ENCODE measurements around the gene CRB1. TPM values are rescaled to one million over a fixed set of nuclear protein-coding genes. Genes with fewer than 3 reads are reported as not detected.
A peak's percentile ranks its signal among the peaks of the same experiment; 100 is the strongest.

CRB1 gene
- total RNA-seq, 1 donor from 2014 or later = 2.6 TPM

GRCh38 chr1:197394831-197395608, 127.0 kb downstream of the CRB1 start:
- DNase-seq (ENCODE audit: low spot score) = no peak
- H3K27me3 ChIP-seq = no peaks in the 10 kb centered on the region
- H3K79me2 ChIP-seq (ENCODE audit: low read depth) = no peaks in the 10 kb centered on the region
- H3K36me3 ChIP-seq = no peaks in the 10 kb centered on the region
- Mint-ChIP-seq H3K4me3 (no peak overlapping the region), H3K27ac (no peak overlapping the region), H3K36me3 (no peaks in the 10 kb centered on the region), H3K9me3 (no peaks in the 10 kb centered on the region), H3K27me3 (ENCODE audit: insufficient read depth, low read depth) (no peaks in the 10 kb centered on the region), H3K4me1 (peaks cover 9% of the 10 kb centered on the region)
- H3K4me1 ChIP-seq = no peaks in the 10 kb centered on the region
- no peak overlapping the region for H3K9ac ChIP-seq
- H3K4me3 ChIP-seq = no peak overlapping the region
- H2AFZ ChIP-seq (replicated peaks) = no peak overlapping the region
- H3K4me2 ChIP-seq = no peak overlapping the region
- TF ChIP-seq EZH2phosphoT487 (IDR thresholded peaks at IDR 0.05) (no peak), EZH2 (IDR thresholded peaks at IDR 0.05) (no peak)
- TF ChIP-seq, protein P1, sequence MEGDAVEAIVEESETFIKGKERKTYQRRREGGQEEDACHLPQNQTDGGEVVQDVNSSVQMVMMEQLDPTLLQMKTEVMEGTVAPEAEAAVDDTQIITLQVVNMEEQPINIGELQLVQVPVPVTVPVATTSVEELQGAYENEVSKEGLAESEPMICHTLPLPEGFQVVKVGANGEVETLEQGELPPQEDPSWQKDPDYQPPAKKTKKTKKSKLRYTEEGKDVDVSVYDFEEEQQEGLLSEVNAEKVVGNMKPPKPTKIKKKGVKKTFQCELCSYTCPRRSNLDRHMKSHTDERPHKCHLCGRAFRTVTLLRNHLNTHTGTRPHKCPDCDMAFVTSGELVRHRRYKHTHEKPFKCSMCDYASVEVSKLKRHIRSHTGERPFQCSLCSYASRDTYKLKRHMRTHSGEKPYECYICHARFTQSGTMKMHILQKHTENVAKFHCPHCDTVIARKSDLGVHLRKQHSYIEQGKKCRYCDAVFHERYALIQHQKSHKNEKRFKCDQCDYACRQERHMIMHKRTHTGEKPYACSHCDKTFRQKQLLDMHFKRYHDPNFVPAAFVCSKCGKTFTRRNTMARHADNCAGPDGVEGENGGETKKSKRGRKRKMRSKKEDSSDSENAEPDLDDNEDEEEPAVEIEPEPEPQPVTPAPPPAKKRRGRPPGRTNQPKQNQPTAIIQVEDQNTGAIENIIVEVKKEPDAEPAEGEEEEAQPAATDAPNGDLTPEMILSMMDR (IDR thresholded peaks at IDR 0.05) = no peak
- H3F3A ChIP-seq (ENCODE audit: low read depth) = no peaks in the 10 kb centered on the region
- H3K27ac ChIP-seq = no peak overlapping the region
- no peaks in the 10 kb centered on the region for H3K9me3 ChIP-seq (ENCODE audit: low read depth)
- H4K20me1 ChIP-seq (ENCODE audit: low read depth) = no peaks in the 10 kb centered on the region

DNA sequence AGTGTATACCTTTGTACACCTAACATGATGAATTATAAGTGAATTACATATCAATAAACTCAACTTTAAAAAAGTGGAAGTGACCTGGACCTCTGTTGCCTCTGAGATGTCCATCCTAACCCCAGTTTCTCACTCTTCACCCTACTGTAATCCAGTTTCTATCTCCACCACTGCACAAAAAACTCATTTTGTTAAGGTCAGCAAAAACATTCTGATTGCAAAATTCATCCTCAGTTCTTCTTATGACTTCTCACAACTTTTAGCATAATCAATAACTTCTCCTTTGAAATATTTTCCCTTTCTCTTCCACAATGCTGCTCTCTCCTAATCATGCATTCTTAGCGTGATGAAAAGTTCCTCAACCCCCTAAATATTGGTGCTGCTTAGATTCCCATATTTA, 129.8 kb downstream of the CRB1 start:
- Mint-ChIP-seq H3K4me3 (no peak overlapping the region), H3K36me3 (no peaks in the 10 kb centered on the region), H3K4me1 (peaks cover 3% of the 10 kb centered on the region), H3K27me3 (ENCODE audit: insufficient read depth, low read depth) (no peaks in the 10 kb centered on the region), H3K9me3 (no peaks in the 10 kb centered on the region), H3K27ac (no peak overlapping the region)
- Histone ChIP-seq H3K79me2 (ENCODE audit: low read depth) (no peaks in the 10 kb centered on the region), H3K27ac (no peak overlapping the region), H3K4me3 (no peak overlapping the region), H3F3A (ENCODE audit: low read depth) (peaks cover 3% of the 10 kb centered on the region), H4K20me1 (ENCODE audit: low read depth) (no peaks in the 10 kb centered on the region), H3K9ac (no peak overlapping the region), H2AFZ (replicated peaks) (no peak overlapping the region), H3K4me2 (no peak overlapping the region), H3K9me3 (ENCODE audit: low read depth) (no peaks in the 10 kb centered on the region), H3K36me3 (no peaks in the 10 kb centered on the region), H3K4me1 (no peaks in the 10 kb centered on the region), H3K27me3 (no peaks in the 10 kb centered on the region)
- TF ChIP-seq EZH2 (IDR thresholded peaks at IDR 0.05) = no peak
- TF ChIP-seq EZH2phosphoT487 (IDR thresholded peaks at IDR 0.05) = no peak
- TF ChIP-seq, protein P1 (IDR thresholded peaks at IDR 0.05) = no peak
- DNase-seq (ENCODE audit: low spot score) = no peak

GRCh38 chr1:197399755-197400521, 131.9 kb downstream of the CRB1 start:
- H4K20me1 ChIP-seq (ENCODE audit: low read depth) = no peaks in the 10 kb centered on the region
- H3K4me1 Mint-ChIP-seq = peaks cover 3% of the 10 kb centered on the region
- H3K9me3 ChIP-seq (ENCODE audit: low read depth) = no peaks in the 10 kb centered on the region
- H3K9ac ChIP-seq = no peak overlapping the region
- H3K4me3 Mint-ChIP-seq = no peak overlapping the region
- H3K36me3 Mint-ChIP-seq = no peaks in the 10 kb centered on the region
- no peaks in the 10 kb centered on the region for H3K27me3 Mint-ChIP-seq (ENCODE audit: insufficient read depth, low read depth)
- no peaks in the 10 kb centered on the region for H3K79me2 ChIP-seq (ENCODE audit: low read depth)
- no peaks in the 10 kb centered on the region for H3K4me1 ChIP-seq
- no peak overlapping the region for H3K27ac Mint-ChIP-seq
- H3K9me3 Mint-ChIP-seq = peaks cover 8% of the 10 kb centered on the region
- peak; percentile 52 for DNase-seq (ENCODE audit: low spot score)
- no peak overlapping the region for H3K27ac ChIP-seq
- H3K36me3 ChIP-seq = no peaks in the 10 kb centered on the region
- TF ChIP-seq EZH2phosphoT487 (IDR thresholded peaks at IDR 0.05) (no peak), EZH2 (IDR thresholded peaks at IDR 0.05) (no peak)
- TF ChIP-seq, protein P1 (IDR thresholded peaks at IDR 0.05) = peak; percentile 75
- H3K27me3 ChIP-seq = no peaks in the 10 kb centered on the region
- H3F3A ChIP-seq (ENCODE audit: low read depth) = peaks cover 3% of the 10 kb centered on the region
- H3K4me2 ChIP-seq = no peak overlapping the region
- no peak overlapping the region for H2AFZ ChIP-seq (replicated peaks)
- no peak overlapping the region for H3K4me3 ChIP-seq

All from neural progenitor cell (in vitro differentiated cells).